HepG2 (cell line): ENCODE data around the gene SRPRA. TPM values are rescaled to one million over a fixed set of nuclear protein-coding genes. Genes with fewer than 3 reads are reported as not detected.

Experiments used
- AKAP8 ChIP-seq: sonication (generic); formaldehyde crosslinking; IDR thresholded peaks from 2 replicates; pipeline ENCODE4 v1.5.1; 2020; ENCODE audit warnings: mild to moderate bottlenecking, missing genetic modification reagents
- CBX2 ChIP-seq, 2 experiments: fragments of 200-600 bp in 1 of 2; sonication (generic); formaldehyde crosslinking in 1 of 2; IDR thresholded peaks; 2 replicates each; pipeline versions ENCODE4 v1.7.0 to v1.8.1; 2018 to 2022; ENCODE audit warnings: low read depth in 2 of 2, low read length in 1 of 2, mild to moderate bottlenecking in 1 of 2, missing genetic modification reagents in 1 of 2
- ETS1 ChIP-seq: sonication (generic); formaldehyde crosslinking; IDR thresholded peaks from 2 replicates; pipeline ENCODE4 v1.4.0; 2020; ENCODE audit warnings: missing genetic modification reagents
- GFI1 ChIP-seq: sonication (generic); formaldehyde crosslinking; IDR thresholded peaks from 2 replicates; pipeline ENCODE4 v1.5.0; 2020; ENCODE audit warnings: missing genetic modification reagents, mild to moderate bottlenecking, borderline replicate concordance
- NFKBIZ ChIP-seq: IDR thresholded peaks from 2 replicates; pipeline ENCODE4 v1.6.1; 2018; ENCODE audit warnings: missing genetic modification reagents, missing compliant biosample characterization
- RCOR2 ChIP-seq: IDR thresholded peaks from 2 replicates; pipeline ENCODE4 v1.6.1; 2016; ENCODE audit warnings: missing biosample characterization, missing genetic modification reagents
- RXRA ChIP-seq: sonication (generic); formaldehyde crosslinking; IDR thresholded peaks from 2 replicates; pipeline ENCODE4 v1.5.1; 2020; ENCODE audit warnings: missing genetic modification reagents
- TCF7L2 ChIP-seq: IDR thresholded peaks from 2 replicates; pipeline ENCODE4 v1.6.1; 2011; ENCODE audit warnings: mild to moderate bottlenecking, low read depth, low read length, moderate library complexity
- TFDP1 ChIP-seq: IDR thresholded peaks from 2 replicates; pipeline ENCODE4 v1.6.1; 2016; ENCODE audit warnings: missing compliant biosample characterization, missing genetic modification reagents, borderline replicate concordance
- THRA ChIP-seq: sonication (generic); formaldehyde crosslinking; IDR thresholded peaks from 2 replicates; pipeline ENCODE4 v1.4.0; 2020; ENCODE audit warnings: missing genetic modification reagents, borderline replicate concordance
- ZNF260 ChIP-seq: sonication (generic); formaldehyde crosslinking; IDR thresholded peaks from 2 replicates; pipeline ENCODE4 v1.4.0; 2020; ENCODE audit warnings: missing genetic modification reagents, low read depth, mild to moderate bottlenecking, borderline replicate concordance
- ZNF33B ChIP-seq: sonication (generic); formaldehyde crosslinking; IDR thresholded peaks from 2 replicates; pipeline ENCODE4 v1.5.1; 2020; ENCODE audit warnings: mild to moderate bottlenecking, missing genetic modification reagents
- ZNF34 ChIP-seq: sonication (generic); formaldehyde crosslinking; IDR thresholded peaks from 2 replicates; pipeline ENCODE4 v1.4.0; 2020; ENCODE audit warnings: mild to moderate bottlenecking, missing genetic modification reagents, borderline replicate concordance
- ZNF646 ChIP-seq: sonication (generic); formaldehyde crosslinking; IDR thresholded peaks from 2 replicates; pipeline ENCODE4 v1.9.0; 2021; ENCODE audit warnings: mild to moderate bottlenecking, missing genetic modification reagents
- ZNF678 ChIP-seq: sonication (generic); formaldehyde crosslinking; IDR thresholded peaks from 2 replicates; pipeline ENCODE4 v1.4.0; 2020; ENCODE audit warnings: mild to moderate bottlenecking, missing genetic modification reagents
- ZNF713 ChIP-seq: sonication (generic); formaldehyde crosslinking; IDR thresholded peaks from 2 replicates; pipeline ENCODE4 v1.4.0; 2020; ENCODE audit warnings: mild to moderate bottlenecking, missing genetic modification reagents
- polyA plus RNA-seq, 8 experiments: library from polyadenylated mRNA; depleted of rRNA in 3 of 8; stranded (reverse) in 7 of 8; unstranded in 1 of 8; fragments of >200 nt; fragmentation: Illumina TruSeq in 4 of 8; extraction: Trizol in 4 of 8; gene quantifications; 2 replicates each; pipeline versions ENCODE4 v1.2.1 to v1.2.3, GENCODE V29; 2011 to 2016; ENCODE audit warnings: low read depth in 4 of 8, missing spikeins in 1 of 8, mixed read lengths in 1 of 8; ENCODE audit not compliant: insufficient read depth in 1 of 8
- total RNA-seq, 5 experiments: library from RNA; depleted of rRNA; stranded (reverse); fragments of >200 nt; fragmentation: Illumina TruSeq; extraction: Trizol; gene quantifications; 2 replicates each; pipeline ENCODE4 v1.2.3, GENCODE V29; 2016; ENCODE audit warnings: low read depth in 1 of 5

SRPRA gene
- total and polyA plus RNA-seq, 2 of the 13 experiments (the other 11 are each of a cell fraction or from before 2014, with no cell fraction given), result 27.7 to 64.6 TPM

- TF ChIP-seq ETS1 (CRISPR knock-in tag) (no peak), ZNF678 (0 out of 2 replicates have a peak, but pooled peaks have one; percentile 73), NFKBIZ (CRISPR knock-in tag) (0 out of 2 replicates have a peak, but pooled peaks have one; percentile 44), AKAP8 (CRISPR knock-in tag) (no peak), ZNF34 (CRISPR knock-in tag) (0 out of 2 replicates have a peak, but pooled peaks have one; percentile 61), RXRA (peak; percentile 72), TCF7L2 (no peak), RCOR2 (CRISPR knock-in tag) (no peak), TFDP1 (peak; percentile 78; the same call in 1 of the 2 replicates), ZNF33B (CRISPR knock-in tag) (0 out of 2 replicates have a peak, but pooled peaks have one; percentile 56), CBX2 (IDR thresholded peaks at IDR 0.05; ENCODE audit: low read depth, low read length) (no peak), CBX2 (CRISPR knock-in tag; IDR thresholded peaks at IDR 0.05; ENCODE audit: low read depth) (no peak), ZNF713 (no peak), ZNF260 (no peak), GFI1 (CRISPR knock-in tag) (peak; percentile 21; the same call in 1 of the 2 replicates), THRA (CRISPR knock-in tag) (no peak), ZNF646 (CRISPR knock-in tag) (peak; percentile 55; the same call in 1 of the 2 replicates)
These were observed at the start of gene SRPRA, which contains the start of gene FOXRED1 (continued) for GRCh38 chr11:126268708-126269579.
